Activated T-cell treated with anti-CD3 and anti-CD28 coated beads, Interleukin-2, amount 50 U/mL, for 1 hour (primary cell): Measurements from ENCODE around the gene SFT2D1.
"Not testable (repeated sequence)": the region's sequence is repeated elsewhere in the genome, so short reads cannot be mapped to it uniquely, and the experiment has no call there.

Experiments
- DNase-seq: peaks from one replicate; pipeline ENCODE4 v3.0.0-alpha.2; 2020

The SFT2D1 gene

DNA sequence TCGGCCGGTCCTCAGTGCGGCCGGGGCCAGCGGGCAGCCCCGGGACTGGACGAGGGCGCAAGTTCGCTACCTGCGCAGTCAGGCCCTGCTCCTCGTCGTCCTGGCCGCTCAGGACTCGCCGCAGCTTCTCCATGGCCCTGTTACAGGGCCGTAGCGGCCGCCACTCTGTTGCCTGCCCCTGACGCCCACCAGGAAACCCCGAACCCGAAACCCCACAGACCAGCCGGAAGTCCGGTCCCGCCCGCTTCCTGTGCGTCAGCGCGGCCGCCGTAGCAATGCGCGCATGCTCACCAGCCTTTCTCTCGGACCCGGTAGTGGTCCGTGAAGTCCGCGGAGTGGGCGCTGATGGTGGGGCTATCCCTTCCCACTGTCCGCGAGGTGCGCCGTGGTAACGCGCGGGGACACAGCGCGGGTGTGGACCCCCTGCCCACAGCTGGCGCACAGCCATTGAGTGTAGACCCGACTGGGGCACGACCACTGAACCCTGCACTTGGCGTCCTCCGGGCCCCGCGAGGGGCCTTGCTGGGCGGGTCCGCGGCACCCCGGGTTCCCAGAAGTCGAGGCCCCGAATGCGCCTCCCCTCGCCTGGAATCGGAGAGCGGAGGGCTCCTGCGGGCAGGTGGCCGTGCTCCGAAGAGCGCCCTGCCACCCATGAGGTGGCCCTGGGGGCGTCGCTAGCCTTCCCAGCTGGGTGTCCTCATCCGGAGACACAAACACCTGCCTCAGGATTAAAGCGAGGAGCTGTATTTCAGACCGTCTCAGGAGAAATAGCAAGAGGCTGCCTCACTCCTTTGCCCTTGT is at the start of gene SFT2D1:
SFT2D1 (minus strand) TSS at position 197 of the 801 bp plus-strand sequence; CDS start at position 133, 64 bp downstream.
- peak; percentile 71 for DNase-seq

- DNase-seq, result no peak
Measured at GRCh38 chr6:166389119-166389518, 46.8 kb upstream of the SFT2D1 start.

DNA sequence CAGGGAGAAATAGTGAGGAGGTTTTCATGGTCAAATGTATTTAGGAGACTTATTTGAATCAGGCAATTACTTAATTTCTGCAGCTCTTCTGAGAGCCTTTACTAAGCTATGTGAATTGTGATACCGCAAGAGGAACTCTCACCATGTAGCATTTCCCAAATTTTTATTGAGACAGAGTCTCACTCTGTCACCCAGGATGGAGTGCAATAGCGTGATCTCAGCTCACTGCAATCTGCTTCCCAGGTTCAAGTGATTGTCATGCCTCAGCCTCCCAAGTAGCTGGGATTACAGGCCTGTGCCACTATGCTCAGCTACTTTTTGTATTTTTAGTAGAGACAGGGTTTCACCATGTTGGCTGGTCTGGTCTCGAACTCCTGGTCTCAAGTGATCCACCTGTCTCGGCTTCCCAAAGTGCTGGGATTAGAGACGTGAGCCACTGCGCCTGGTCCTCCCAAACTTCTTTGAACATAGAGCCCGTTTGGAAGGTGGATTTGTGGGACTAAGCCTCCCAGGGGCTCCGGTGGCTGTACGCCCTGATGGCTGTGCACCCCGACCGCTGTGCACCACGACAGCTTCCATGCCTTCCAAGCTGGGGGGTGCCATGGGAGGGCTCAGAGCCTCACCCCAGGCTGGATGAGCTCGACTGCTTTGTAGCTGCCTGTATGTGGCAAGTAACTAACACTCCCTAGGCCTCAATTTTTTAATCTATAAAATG is 46.1 kb upstream of the SFT2D1 start:
- DNase-seq, result no peak

- DNase-seq, result no peak
Measured at GRCh38 chr6:166387642-166388289, 45.4 kb upstream of the SFT2D1 start.

GRCh38 chr6:166387098-166387497 is 44.8 kb upstream of the SFT2D1 start:
- not testable (repeated sequence) for DNase-seq

DNA sequence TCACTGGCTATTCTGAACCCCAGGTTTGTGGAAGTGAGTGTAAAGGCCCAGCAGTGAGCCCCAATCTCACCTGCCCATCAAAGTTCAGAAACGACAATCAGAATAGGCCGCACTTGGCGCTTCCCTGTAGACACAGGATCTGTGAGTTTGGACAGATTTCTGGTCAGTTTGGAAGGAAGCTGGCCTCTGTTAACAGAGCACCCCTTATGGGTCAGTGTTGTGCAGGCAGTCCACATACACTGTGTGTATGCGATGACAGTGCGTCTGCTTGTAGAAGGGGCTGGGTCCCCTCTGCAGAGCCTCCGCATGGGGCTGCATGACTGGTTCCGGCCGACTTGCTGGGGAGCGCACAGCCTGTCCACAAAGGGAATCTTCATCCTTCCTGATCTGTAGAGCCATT is 43.8 kb upstream of the SFT2D1 start:
- no peak for DNase-seq

GRCh38 chr6:166383802-166384363 is 41.5 kb upstream of the SFT2D1 start:
- peak; percentile 43 for DNase-seq

- DNase-seq, result peak; percentile 95
Measured at GRCh38 chr6:166382933-166383801, 40.8 kb upstream of the SFT2D1 start, which contains the start of gene MPC1. TSS of gene MPC1 (minus strand) at chr6:166382940. CDS start at chr6:166382876, 64 bp downstream.

DNA sequence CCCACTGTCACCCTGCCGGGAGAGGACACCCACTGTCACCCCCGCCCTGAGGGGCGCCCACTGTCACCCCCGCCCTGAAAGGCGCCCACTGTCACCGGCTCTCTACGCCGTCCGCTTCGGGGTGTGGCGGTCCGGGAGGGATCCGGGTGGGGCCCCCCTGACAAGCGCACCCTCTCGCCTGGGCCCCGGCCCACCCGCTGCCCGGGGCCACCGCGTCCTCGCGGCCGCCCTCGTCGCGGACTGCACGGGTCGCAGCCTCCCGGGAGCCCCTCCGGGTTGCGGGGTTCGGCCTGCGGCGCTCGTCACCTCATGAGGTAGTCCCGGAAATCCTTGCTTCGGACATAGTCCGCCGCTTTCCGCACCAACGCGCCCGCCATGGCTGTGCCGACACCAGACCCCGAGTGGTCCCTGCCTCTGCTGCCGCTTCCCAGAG is 40.2 kb upstream of the SFT2D1 start:
- no peak for DNase-seq

DNA sequence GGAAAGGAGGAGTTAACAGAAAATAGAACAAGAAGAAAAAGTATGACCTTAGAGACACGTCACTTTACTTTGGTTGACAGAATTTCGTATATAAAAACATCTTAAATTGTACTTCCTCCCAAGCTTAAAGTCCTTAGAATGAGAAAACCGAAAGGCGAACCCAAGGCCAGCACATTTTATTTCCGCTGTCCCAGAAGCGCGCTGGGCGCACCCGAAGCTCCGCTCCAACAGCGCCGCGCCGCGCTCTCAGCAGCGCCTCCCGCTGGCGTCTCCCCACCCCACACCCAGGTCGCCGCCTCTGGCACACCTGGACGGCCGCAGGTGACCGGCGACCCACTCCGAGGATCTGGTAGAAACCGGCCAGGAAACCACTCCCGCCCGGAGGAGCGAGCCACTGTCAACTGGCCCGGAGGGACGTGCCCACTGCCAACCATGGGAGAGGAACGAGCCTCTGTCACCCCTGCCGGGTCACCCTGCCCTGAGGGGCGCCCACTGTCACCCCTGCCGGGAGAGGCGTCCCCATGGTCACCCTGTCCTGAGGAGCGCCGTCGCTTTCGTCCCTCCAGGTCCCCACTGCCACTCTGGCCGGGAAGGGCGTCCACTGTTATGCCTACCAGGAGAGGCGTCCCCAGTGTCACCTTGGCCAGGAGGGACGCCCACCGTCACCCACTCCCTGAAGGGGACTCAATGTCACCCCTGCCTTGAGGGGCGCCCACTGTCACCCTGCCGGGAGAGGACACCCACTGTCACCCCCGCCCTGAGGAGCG is 39.6 kb upstream of the SFT2D1 start:
- DNase-seq, result peak; percentile 77

DNA sequence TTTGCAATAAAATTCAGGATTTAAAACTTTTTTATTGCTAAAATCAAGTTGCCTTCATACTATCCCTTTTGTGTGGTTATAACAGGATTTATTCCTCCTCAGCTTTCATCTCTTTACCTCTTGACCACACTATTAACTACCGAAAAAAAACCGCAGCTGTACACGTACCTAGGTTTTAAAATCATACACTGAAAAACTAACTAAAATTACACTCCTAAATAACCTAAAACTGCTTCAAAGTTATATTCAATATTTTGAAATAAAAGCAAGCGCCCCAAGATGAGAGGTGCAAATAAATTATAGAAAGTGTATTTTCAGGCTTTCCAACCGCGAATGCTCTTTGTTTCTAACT is 39.0 kb upstream of the SFT2D1 start:
- no peak for DNase-seq

DNA sequence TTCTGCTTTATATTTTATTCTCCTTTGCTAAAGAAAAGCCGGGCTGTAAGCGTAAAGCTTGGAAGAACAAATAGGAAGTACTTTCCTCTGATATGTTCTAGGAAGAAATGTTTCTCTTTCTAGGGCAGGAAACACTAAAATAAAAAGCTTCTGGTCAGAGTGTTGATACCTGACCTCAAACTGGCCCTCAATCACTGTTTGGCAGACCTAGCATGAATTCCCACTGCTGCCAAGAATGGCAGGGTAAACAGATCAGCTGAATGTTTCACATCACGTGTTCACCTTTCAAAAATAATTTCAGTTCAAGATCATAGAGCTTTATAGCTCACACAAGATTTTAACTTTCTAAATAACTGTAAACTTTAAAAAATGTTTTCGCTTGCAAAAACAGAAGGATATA is 37.5 kb upstream of the SFT2D1 start:
- no peak for DNase-seq

- DNase-seq, result no peak
Measured at GRCh38 chr6:166379103-166379586, 36.8 kb upstream of the SFT2D1 start.

- DNase-seq, result no peak
Measured at GRCh38 chr6:166377721-166378120, 35.4 kb upstream of the SFT2D1 start.

GRCh38 chr6:166375013-166375412 is 32.7 kb upstream of the SFT2D1 start:
- DNase-seq, result no peak

DNA sequence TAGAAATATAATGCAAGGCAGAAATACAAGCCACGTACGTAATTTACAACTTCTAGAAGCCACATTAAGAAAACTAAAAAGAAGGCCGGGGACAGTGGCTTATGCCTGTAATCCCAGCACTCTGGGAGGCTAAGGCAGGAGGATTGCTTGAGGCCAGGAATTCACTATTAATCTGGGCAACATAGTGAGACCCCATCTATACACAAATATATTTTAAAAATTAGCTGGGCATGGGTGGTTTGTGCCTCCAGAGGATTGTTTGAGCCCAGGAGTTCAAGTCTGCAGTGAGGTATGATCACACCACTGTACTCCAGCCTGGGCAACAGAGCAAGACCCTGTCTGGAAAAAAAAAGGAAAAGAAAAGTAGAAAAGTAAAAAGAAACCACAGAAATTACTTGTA is 28.1 kb upstream of the SFT2D1 start:
- DNase-seq, result no peak

GRCh38 chr6:166369782-166370181 is 27.4 kb upstream of the SFT2D1 start:
- no peak for DNase-seq

- no peak for DNase-seq
Measured at GRCh38 chr6:166366921-166367320, 24.6 kb upstream of the SFT2D1 start.

GRCh38 chr6:166365806-166366205 is 23.5 kb upstream of the SFT2D1 start:
- DNase-seq, result no peak

- DNase-seq, result no peak
Measured at GRCh38 chr6:166365221-166365620, 22.9 kb upstream of the SFT2D1 start.

- no peak for DNase-seq
Measured at GRCh38 chr6:166364456-166364855, 22.1 kb upstream of the SFT2D1 start.
